Esophagus squamous epithelium (tissue), 4 donors: ENCODE results near the gene CAMK1D.

Experiments used
- POLR2A ChIP-seq, 4 donors: fragments of 450-650 bp; IDR thresholded peaks; one replicate each; pipeline ENCODE4 v1.6.1; 2017; ENCODE audit warnings: antibody characterized with exemption in 4 of 4, mild to moderate bottlenecking in 4 of 4, moderate library complexity in 3 of 4
- TF ChIP-seq, protein P1 (sequence below), 6 experiments: fragments of 450-650 bp in 4 of 6; fragments of 200-600 bp in 2 of 6; sonication (generic) in 2 of 6; IDR thresholded peaks; one replicate each; pipeline ENCODE4 v1.5.1; 2016 to 2019; ENCODE audit warnings: antibody characterized with exemption in 6 of 6, mild to moderate bottlenecking in 4 of 6, moderate library complexity in 4 of 6

DNA sequence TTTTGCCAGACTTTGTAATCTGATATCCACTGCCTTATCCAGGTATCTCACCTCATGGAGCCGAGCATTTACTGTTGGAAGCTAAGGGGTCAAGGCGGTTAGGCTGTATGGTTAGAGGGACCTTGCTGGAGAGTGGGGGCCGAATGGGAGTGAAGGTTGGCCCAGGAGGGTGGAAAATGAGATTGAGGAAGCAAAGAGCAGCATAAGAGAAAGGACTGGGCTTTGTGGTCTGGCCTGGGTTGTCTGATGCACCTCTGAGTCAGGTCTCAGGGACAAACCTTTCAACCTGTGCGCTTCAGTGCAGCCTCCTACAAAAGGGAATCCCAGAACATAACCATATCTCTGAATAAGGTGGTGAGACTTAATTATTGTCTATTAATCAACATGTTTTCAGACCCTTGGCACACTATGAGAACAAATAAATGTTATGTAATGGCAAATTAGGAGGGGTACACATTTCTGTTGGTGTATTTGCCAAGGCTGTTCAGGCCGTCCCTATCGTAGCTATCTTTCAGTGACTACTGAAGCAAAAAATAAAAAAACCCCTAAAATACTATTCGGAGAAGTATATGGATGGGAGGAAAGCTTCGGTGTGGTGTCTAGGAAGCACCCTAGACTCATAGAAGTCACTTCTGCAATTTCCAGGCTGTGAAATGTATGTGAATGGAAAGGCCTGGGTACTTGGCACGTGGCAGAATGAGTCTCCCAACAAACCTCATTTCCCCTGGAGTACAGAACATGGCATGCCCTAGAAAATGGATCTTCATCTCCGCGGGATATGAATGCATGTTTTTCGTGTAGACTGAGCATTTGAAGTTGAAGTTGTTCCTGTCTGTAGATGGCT lies 4.3 kb downstream of the CAMK1D start:
- no peak for TF ChIP-seq POLR2A (IDR thresholded peaks at IDR 0.05)
- TF ChIP-seq, protein P1, sequence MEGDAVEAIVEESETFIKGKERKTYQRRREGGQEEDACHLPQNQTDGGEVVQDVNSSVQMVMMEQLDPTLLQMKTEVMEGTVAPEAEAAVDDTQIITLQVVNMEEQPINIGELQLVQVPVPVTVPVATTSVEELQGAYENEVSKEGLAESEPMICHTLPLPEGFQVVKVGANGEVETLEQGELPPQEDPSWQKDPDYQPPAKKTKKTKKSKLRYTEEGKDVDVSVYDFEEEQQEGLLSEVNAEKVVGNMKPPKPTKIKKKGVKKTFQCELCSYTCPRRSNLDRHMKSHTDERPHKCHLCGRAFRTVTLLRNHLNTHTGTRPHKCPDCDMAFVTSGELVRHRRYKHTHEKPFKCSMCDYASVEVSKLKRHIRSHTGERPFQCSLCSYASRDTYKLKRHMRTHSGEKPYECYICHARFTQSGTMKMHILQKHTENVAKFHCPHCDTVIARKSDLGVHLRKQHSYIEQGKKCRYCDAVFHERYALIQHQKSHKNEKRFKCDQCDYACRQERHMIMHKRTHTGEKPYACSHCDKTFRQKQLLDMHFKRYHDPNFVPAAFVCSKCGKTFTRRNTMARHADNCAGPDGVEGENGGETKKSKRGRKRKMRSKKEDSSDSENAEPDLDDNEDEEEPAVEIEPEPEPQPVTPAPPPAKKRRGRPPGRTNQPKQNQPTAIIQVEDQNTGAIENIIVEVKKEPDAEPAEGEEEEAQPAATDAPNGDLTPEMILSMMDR (IDR thresholded peaks at IDR 0.05): no peak
